Measurements from ENCODE around the gene RPTOR.

DNA sequence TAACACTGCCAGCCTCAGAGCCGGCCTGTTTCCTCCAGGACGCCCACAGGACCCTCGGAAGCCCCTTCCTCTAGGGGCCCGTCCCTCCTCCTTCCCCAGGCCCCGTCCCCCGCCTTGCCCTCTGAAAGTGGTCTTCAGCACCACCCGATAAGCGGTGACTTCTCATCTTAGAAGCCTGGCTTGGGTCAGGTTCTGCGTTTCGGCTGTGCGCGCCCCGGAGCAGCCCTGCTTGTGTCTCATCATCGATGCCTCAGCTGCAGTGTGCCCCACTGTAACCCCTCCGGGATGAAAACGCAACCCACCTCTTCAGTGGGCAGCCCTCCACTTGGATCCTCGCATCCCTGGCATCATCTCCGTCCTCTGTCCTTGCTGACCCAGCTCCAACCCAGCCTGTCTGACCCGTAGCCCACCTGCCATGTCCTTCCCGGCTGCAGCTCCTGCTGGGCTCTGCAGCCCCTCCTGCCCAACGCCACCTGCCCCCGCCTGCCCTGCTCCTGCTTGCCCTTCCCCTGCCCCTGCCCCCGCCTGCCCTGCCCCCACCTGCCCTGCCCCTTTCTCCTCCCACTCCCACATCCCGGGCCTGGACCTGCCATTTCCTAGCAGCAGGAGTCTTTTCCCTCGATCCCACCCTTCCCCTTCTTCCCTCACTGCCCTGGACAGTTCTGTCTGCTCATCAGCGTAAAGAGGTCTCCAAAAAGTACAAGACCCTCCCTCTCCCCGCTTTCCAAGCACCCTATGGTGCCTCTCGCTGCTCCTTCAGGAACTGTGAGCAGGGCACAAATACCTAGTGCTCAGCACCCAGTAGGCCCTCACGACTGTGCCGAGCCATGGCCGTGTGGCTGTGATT, 334.5 kb downstream of the RPTOR start:
- TF ChIP-seq, protein P1, sequence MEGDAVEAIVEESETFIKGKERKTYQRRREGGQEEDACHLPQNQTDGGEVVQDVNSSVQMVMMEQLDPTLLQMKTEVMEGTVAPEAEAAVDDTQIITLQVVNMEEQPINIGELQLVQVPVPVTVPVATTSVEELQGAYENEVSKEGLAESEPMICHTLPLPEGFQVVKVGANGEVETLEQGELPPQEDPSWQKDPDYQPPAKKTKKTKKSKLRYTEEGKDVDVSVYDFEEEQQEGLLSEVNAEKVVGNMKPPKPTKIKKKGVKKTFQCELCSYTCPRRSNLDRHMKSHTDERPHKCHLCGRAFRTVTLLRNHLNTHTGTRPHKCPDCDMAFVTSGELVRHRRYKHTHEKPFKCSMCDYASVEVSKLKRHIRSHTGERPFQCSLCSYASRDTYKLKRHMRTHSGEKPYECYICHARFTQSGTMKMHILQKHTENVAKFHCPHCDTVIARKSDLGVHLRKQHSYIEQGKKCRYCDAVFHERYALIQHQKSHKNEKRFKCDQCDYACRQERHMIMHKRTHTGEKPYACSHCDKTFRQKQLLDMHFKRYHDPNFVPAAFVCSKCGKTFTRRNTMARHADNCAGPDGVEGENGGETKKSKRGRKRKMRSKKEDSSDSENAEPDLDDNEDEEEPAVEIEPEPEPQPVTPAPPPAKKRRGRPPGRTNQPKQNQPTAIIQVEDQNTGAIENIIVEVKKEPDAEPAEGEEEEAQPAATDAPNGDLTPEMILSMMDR (IDR thresholded peaks at IDR 0.05) = no peak
- TF ChIP-seq POLR2AphosphoS5 (IDR thresholded peaks at IDR 0.05) = no peak
- no peak for TF ChIP-seq POLR2A (IDR thresholded peaks at IDR 0.05)
- TF ChIP-seq EP300 (IDR thresholded peaks at IDR 0.05) = no peak

All from upper lobe of left lung (tissue), 4 donors.